ENCODE measurements around the gene CYSRT1.

CYSRT1 gene

GRCh38 chr9:137189297-137190295, 35.4 kb upstream of the CYSRT1 start:
- no peak for DNase-seq (ENCODE audit: low read depth in 1 of 2, low spot score in 1 of 2)

- DNase-seq (ENCODE audit: low read depth in 1 of 2, low spot score in 1 of 2) = no peak
Observed at GRCh38 chr9:137190315-137190856, 34.6 kb upstream of the CYSRT1 start.

GRCh38 chr9:137191245-137191644, 33.7 kb upstream of the CYSRT1 start:
- DNase-seq (ENCODE audit: low read depth in 1 of 2, low spot score in 1 of 2) = no peak

GRCh38 chr9:137191691-137192447, 33.1 kb upstream of the CYSRT1 start:
- no peak for DNase-seq (ENCODE audit: low read depth in 1 of 2, low spot score in 1 of 2)

GRCh38 chr9:137192448-137192780, 32.6 kb upstream of the CYSRT1 start:
- no peak for DNase-seq (ENCODE audit: low read depth in 1 of 2, low spot score in 1 of 2)

GRCh38 chr9:137192859-137193258, 32.1 kb upstream of the CYSRT1 start:
- no peak for DNase-seq (ENCODE audit: low read depth in 1 of 2, low spot score in 1 of 2)

GRCh38 chr9:137193771-137194170, 31.2 kb upstream of the CYSRT1 start:
- DNase-seq (ENCODE audit: low read depth in 1 of 2, low spot score in 1 of 2) = no peak

- no peak for DNase-seq (ENCODE audit: low read depth in 1 of 2, low spot score in 1 of 2)
Observed at GRCh38 chr9:137194388-137194787, 30.6 kb upstream of the CYSRT1 start.

GRCh38 chr9:137194909-137195308, 30.1 kb upstream of the CYSRT1 start:
- no peak for DNase-seq (ENCODE audit: low read depth in 1 of 2, low spot score in 1 of 2)

- no peak for DNase-seq (ENCODE audit: low read depth in 1 of 2, low spot score in 1 of 2)
Observed at GRCh38 chr9:137195525-137196220, 29.3 kb upstream of the CYSRT1 start.

GRCh38 chr9:137198051-137198901, 26.7 kb upstream of the CYSRT1 start:
- DNase-seq (ENCODE audit: low read depth in 1 of 2, low spot score in 1 of 2) = no peak

- DNase-seq (ENCODE audit: low read depth in 1 of 2, low spot score in 1 of 2) = no peak
Observed at GRCh38 chr9:137198902-137199283, 26.1 kb upstream of the CYSRT1 start.

- no peak for DNase-seq (ENCODE audit: low read depth in 1 of 2, low spot score in 1 of 2)
Observed at GRCh38 chr9:137199411-137200121, 25.4 kb upstream of the CYSRT1 start.

- peak; percentile 94 to 97 for DNase-seq (ENCODE audit: low read depth in 1 of 2, low spot score in 1 of 2)
Observed at GRCh38 chr9:137200311-137201204, 24.4 kb upstream of the CYSRT1 start, which contains the start of gene TPRN. Gene TPRN, minus strand, starts transcription at chr9:137200741. Its CDS starts 30 bp downstream, at chr9:137200711.

- DNase-seq (ENCODE audit: low read depth in 1 of 2, low spot score in 1 of 2) = no peak
Observed at GRCh38 chr9:137201205-137201868, 23.6 kb upstream of the CYSRT1 start.

- DNase-seq (ENCODE audit: low read depth in 1 of 2, low spot score in 1 of 2) = no peak
Observed at GRCh38 chr9:137202966-137203365, 22.0 kb upstream of the CYSRT1 start.

GRCh38 chr9:137204731-137205125, 20.2 kb upstream of the CYSRT1 start:
- DNase-seq (ENCODE audit: low read depth in 1 of 2, low spot score in 1 of 2) = no peak

Measured in stimulated activated CD4-positive, alpha-beta T cell treated with anti-CD3 and anti-CD28 coated beads, Interleukin-15, amount 100 ng/mL, for 1 hour (primary cell).